Small intestine (tissue), 7 donors: ENCODE results near the gene MCUB. TPM values are rescaled to one million over a fixed set of nuclear protein-coding genes. Genes with fewer than 3 reads are reported as not detected.

Experiments used
- DNase-seq, 2 donors: peaks; one replicate each; pipeline versions ENCODE4 v3.0.0 to v3.0.0-alpha.2; 2013
- FAIRE-seq: peaks from 2 replicates; lab custom pipeline; 2012; peaks lifted over from hg19 to GRCh38; lab: Jason Lieb, UNC
- H3K27ac ChIP-seq, 3 donors: one replicate each; pipeline ENCODE4 v1.5.1; 2013; ENCODE audit warnings: low read length in 2 of 3, mild to moderate bottlenecking in 2 of 3, control low read depth in 1 of 3, inconsistent platforms in 1 of 3, low read depth in 1 of 3, moderate library complexity in 1 of 3
- H3K27me3 ChIP-seq, 3 donors: one replicate each; pipeline ENCODE4 v1.6.1; 2013; ENCODE audit warnings: low read length in 3 of 3, inconsistent platforms in 1 of 3; ENCODE audit not compliant: control insufficient read depth in 3 of 3, insufficient read depth in 3 of 3
- H3K36me3 ChIP-seq, 3 donors: one replicate each; pipeline ENCODE4 v1.6.1; 2013; ENCODE audit warnings: low read length in 3 of 3, inconsistent platforms in 1 of 3, low read depth in 1 of 3, mild to moderate bottlenecking in 1 of 3, moderate library complexity in 1 of 3; ENCODE audit not compliant: control insufficient read depth in 3 of 3, insufficient read depth in 2 of 3
- H3K4me1 ChIP-seq, 3 donors: one replicate each; pipeline ENCODE4 v1.6.1; 2013; ENCODE audit warnings: low read length in 2 of 3, inconsistent platforms in 1 of 3, low read depth in 1 of 3, mild to moderate bottlenecking in 1 of 3, moderate library complexity in 1 of 3; ENCODE audit not compliant: control insufficient read depth in 3 of 3, insufficient read depth in 2 of 3
- H3K4me3 ChIP-seq, 3 donors: one replicate each; pipeline ENCODE4 v1.5.1; 2013; ENCODE audit warnings: low read length in 3 of 3, control low read depth in 1 of 3, inconsistent platforms in 1 of 3, low read depth in 1 of 3, mild to moderate bottlenecking in 1 of 3, moderate library complexity in 1 of 3
- H3K9me3 ChIP-seq, 2 donors: one replicate each; pipeline ENCODE4 v1.6.1; 2013; ENCODE audit warnings: low read depth in 1 of 2, low read length in 1 of 2; ENCODE audit not compliant: control insufficient read depth in 2 of 2, insufficient read depth in 1 of 2
- WGBS, 3 donors: extraction: QIAGEN DNeasy Blood & Tissue Kit; methylation state at CpG; one replicate each; pipeline ENCODE4 v1.1.7; 2013; 5-methylcytosine and 5-hydroxymethylcytosine counted together
- polyA plus RNA-seq, 4 donors: library from polyadenylated mRNA; stranded (reverse) in 3 of 4; unstranded in 1 of 4; fragments of 200-250 nt in 3 of 4; fragments of 120-200 nt in 1 of 4; gene quantifications; one replicate each; pipeline versions ENCODE4 v1.2.1 to v1.2.3, GENCODE V29; 2013
- donor health status: healthy with polysubstance abuse.
- donor health status: control.
- donor health status: control.
- donor health status: Bipolar disorder and iron deficiency.
- donor health status: healthy.

The MCUB gene
- polyA plus RNA-seq, 4 donors, result 2.2 to 12.8 (median 3.8) TPM

DNA sequence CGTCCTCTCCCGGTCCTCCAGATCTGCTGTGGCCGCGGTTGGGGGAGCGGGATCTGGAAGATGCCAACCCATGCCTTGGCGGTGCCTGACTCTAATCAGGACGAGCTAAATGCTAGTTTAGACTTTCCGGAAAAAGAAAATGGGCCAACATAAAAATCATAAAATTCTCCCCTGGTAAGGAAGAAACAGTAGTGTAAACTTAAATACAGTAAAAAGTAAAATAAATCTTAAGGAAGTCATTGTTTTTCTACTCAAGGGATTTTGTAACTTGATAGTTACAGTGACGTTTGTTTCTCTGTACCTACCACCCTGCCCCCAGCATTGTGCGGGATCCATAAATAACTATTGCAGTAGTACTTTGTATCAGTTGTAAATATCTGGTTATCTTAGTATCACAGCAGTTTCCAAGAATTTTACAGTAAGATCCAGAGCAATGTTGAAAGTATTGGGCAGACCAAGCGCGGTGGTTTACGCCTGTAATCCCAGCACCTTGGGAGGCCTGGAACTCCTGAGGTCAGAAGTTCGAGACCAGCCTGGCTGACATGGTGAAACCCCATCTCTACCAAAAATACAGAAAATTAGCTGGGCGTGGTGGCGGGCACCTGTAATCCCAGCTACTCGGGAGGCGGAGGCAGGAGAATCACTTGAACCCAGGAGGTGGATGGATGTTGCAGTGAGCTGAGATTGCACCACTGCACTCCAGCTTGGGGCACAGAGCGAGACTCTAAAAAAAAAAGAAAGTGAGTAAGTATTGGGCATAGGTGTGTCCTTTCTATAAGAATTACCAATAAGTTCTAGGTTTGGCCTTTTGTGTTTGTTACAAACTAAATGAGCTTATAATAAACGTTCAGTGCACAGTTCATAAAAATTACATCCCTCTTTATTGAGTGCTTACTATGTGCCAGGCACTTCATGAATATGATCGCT, 170.8 kb downstream of the MCUB start:
- no peak for DNase-seq
- no peaks in the 10 kb centered on the region for H3K9me3 ChIP-seq
- WGBS, 3 donors, result 40 to 50% (median 48%) methylated on average over 20 to 21 of the region's 21 CpGs
- peak overlapping the region; percentile 57 to 84 (median 79) for H3K4me3 ChIP-seq
- no peaks in the 10 kb centered on the region for H3K36me3 ChIP-seq
- no peak for FAIRE-seq
- H3K27ac ChIP-seq, result peak overlapping the region; percentile 91 to 99 (median 93)
- H3K4me1 ChIP-seq, result peaks cover 0 to 18% (median 4%) of the 10 kb centered on the region in 3 donors
- H3K27me3 ChIP-seq, result no peaks in the 10 kb centered on the region

DNA sequence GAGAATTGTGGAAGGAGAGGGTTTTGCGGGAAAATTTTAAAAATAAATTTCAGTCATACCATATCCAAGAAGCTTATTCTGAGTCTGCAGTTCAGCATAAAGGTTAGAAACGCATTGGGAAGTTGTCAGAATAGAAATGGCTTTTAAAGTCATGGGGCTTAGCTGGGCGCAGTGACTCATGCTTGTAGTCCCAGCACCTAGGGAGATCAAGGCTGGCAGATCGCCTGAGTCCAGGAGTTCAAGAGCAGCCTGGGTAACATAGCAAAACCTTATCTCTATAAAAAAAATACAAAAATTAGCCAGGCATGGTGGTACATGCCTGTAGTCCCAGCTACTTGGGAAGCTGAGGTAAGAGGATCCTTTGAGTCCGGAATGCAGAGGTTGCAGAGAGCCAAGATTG, 173.7 kb downstream of the MCUB start:
- WGBS, 3 donors, result 73 to 87% (median 83%) methylated on average over 5 of the region's 5 CpGs
- FAIRE-seq, result no peak
- Histone ChIP-seq H3K9me3 (no peaks in the 10 kb centered on the region), H3K4me1 (peaks cover 0 to 34% (median 4%) of the 10 kb centered on the region in 3 donors), H3K27me3 (no peaks in the 10 kb centered on the region), H3K4me3 (no peak overlapping the region), H3K27ac (no peak overlapping the region), H3K36me3 (peaks cover 0 to 4% (median 0%) of the 10 kb centered on the region in 3 donors)
- peak in 1 of 2 donors; percentile 40 for DNase-seq

GRCh38 chr4:109735566-109736365, 175.7 kb downstream of the MCUB start:
- FAIRE-seq (peak; percentile 79), DNase-seq (peak; percentile 86 to 95)
- H3K4me3 ChIP-seq, result peak overlapping the region in 2 of 3 donors; percentile 6 to 12
- H3K27me3 ChIP-seq, result no peaks in the 10 kb centered on the region
- H3K9me3 ChIP-seq, result no peaks in the 10 kb centered on the region
- peaks cover 0 to 6% (median 0%) of the 10 kb centered on the region in 3 donors for H3K36me3 ChIP-seq
- peaks cover 0 to 34% (median 4%) of the 10 kb centered on the region in 3 donors for H3K4me1 ChIP-seq
- peak overlapping the region; percentile 67 to 92 (median 71) for H3K27ac ChIP-seq
- WGBS, 3 donors, result 19 to 61% (median 32%) methylated on average over 7 of the region's 7 CpGs

Other genes starting within 250 kb of the MCUB start
- gene SEC24B, start 126.4 kb upstream of the MCUB start, polyA plus RNA-seq, result 10 to 100 TPM in 3 of 4 donors, 1 to 10 TPM in 1; 9.5 to 28.7 (median 10.6) TPM
- 100 to 1,000 TPM in 2 of 4 donors, 10 to 100 TPM in 2; 65.1 to 133 (median 98.9) TPM for gene CASP6, start 143.2 kb downstream of the MCUB start, polyA plus RNA-seq
- 10 to 100 TPM; 11.4 to 91.9 (median 51.5) TPM for gene PLA2G12A, start 169.8 kb downstream of the MCUB start, polyA plus RNA-seq
- gene CFI, start 241.8 kb downstream of the MCUB start, polyA plus RNA-seq, result 10 to 100 TPM in 2 of 4 donors, 1 to 10 TPM in 2; 6.5 to 43.7 (median 25.7) TPM